Activated CD8-positive, alpha-beta T cell treated with anti-CD3 and anti-CD28 coated beads, Interleukin-2, amount 10 ng/mL, durations not matched to agents 7 days and 5 days (primary cell): ENCODE measurements around the gene KIF18A. TPM values are rescaled to one million over a fixed set of nuclear protein-coding genes. Genes with fewer than 3 reads are reported as not detected.

Source experiments
- ATAC-seq: fragments of 150-1000 bp; cut with Tn5 transposase; one replicate; pipeline ENCODE4 v1.10.0; 2021; ENCODE audit warnings: moderate library complexity
- CTCF ChIA-PET: fragments of 350-600 bp; sonication (Branson Sonifier 250); formaldehyde crosslinking; loops from one replicate; lab custom pipeline; 2021; ENCODE audit warnings: antibody characterized with exemption; lab: Charles Lee
- POLR2A ChIA-PET: fragments of 350-600 bp; sonication (Branson Sonifier 250); formaldehyde crosslinking; loops from one replicate; lab custom pipeline; 2021; ENCODE audit warnings: antibody characterized with exemption; lab: Charles Lee
- DNase-seq: peaks from one replicate; pipeline ENCODE4 v3.0.0-alpha.2; 2020
- H3K27ac Mint-ChIP-seq: one replicate; pipeline ENCODE4 v1.8.0; 2021; ENCODE audit warnings: mild to moderate bottlenecking, mixed read lengths
- H3K27me3 Mint-ChIP-seq: one replicate; pipeline ENCODE4 v1.8.0; 2021; ENCODE audit warnings: low read depth, mixed read lengths
- H3K36me3 Mint-ChIP-seq: one replicate; pipeline ENCODE4 v1.8.0; 2021; ENCODE audit warnings: low read depth, mixed read lengths
- H3K4me1 Mint-ChIP-seq: one replicate; pipeline ENCODE4 v1.8.0; 2021; ENCODE audit warnings: low read depth, mixed read lengths
- H3K4me3 Mint-ChIP-seq: one replicate; pipeline ENCODE4 v1.8.0; 2021; ENCODE audit warnings: mild to moderate bottlenecking, mixed read lengths
- H3K9me3 Mint-ChIP-seq: one replicate; pipeline ENCODE4 v1.8.0; 2022; ENCODE audit warnings: mixed read lengths; ENCODE audit not compliant: insufficient read depth
- microRNA-seq: library from miRNA; unstranded; fragments of <30 nt; microRNA quantifications from one replicate; pipeline ENCODE4 v1.2.0, GENCODE V29; 2022
- total RNA-seq, 2 experiments: library from RNA; stranded (reverse); gene quantifications; one replicate each; pipeline ENCODE4 v1.2.3, GENCODE V29; 2021

Gene KIF18A
- total RNA-seq, 2 experiments from 2014 or later, result 31.8 to 35.4 TPM

DNA sequence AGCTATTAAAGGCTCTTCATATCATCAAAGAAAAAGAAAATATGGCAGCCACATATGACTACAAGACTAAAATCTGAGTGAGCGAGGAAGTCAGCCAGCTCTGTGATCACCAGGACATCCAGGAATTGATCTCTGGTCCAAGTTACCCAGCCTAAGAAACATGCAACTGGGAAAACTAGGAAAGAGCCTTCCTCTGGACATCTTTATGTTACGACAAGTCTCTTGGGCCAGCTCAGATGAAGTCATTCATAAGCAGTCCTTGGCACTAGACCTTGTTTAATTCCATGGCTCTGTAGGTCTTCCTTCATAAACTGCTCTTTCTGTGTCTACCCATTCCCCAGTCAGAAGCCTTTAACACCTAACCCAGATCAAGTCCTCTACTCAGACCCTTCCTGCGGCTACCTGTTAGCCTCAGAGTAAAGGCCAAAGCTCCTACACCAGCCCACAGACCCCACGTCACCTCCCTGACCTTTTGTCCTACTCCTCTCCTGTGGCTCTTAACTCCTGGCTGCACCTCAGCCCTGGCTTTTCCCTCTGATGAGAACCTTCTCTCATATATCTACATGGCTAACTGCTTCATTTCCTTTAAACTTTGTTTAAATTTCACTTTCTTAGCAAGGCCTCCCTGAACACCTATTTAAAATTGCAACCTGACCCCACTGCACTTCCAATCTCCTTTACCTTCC, 134.0 kb downstream of the KIF18A start:
- ATAC-seq, result no peak

DNA sequence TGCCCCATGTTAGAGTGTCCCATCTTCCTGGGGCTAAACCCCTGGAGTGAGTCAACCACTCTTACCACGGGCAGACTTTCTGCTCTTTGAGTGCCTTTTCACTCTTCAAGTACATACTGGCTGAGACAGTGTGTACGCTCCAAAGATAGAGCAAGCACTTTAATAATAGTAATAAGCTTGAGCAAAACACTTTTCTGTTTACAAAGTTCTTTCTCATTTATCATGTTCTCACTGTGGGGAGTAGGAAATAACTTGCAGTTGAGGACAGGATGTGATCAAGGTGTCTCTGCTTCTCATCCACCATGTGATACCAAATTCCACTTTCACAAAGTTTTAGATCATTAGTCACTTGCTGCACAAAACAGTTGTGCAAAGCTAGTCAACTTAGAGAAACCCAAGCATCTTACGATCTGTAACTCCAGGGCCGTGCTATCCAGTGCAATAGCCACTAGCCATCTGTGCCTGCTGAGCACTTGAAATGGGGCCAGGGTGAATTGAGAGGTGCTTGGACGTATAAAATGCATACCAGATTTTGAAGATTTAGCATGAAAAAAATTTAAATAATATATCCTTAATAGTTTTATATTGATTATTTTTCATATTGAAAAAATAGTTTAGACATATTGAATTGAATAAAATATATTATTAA, 135.3 kb downstream of the KIF18A start:
- H3K4me1 Mint-ChIP-seq, result no peaks in the 10 kb centered on the region
- ATAC-seq (no peak), DNase-seq (no peak)
- peaks cover 2% of the 10 kb centered on the region for H3K27me3 Mint-ChIP-seq
- H3K36me3 Mint-ChIP-seq, result no peaks in the 10 kb centered on the region
- ChIA-PET POLR2A (no interaction called here), CTCF (no interaction called here)
- no peak overlapping the region for H3K4me3 Mint-ChIP-seq
- no peaks in the 10 kb centered on the region for H3K9me3 Mint-ChIP-seq
- no peak overlapping the region for H3K27ac Mint-ChIP-seq

More for the DNA sequence above, 134.0 kb downstream of the KIF18A start:
- Mint-ChIP-seq H3K4me3 (no peak overlapping the region), H3K27me3 (peaks cover 2% of the 10 kb centered on the region), H3K36me3 (no peaks in the 10 kb centered on the region), H3K4me1 (no peaks in the 10 kb centered on the region), H3K27ac (no peak overlapping the region), H3K9me3 (no peaks in the 10 kb centered on the region)
- CTCF ChIA-PET, result no interaction called here
- DNase-seq, result no peak
- POLR2A ChIA-PET, result no interaction called here

- DNase-seq (no peak), ATAC-seq (no peak)
- no peaks in the 10 kb centered on the region for H3K4me1 Mint-ChIP-seq
- no peaks in the 10 kb centered on the region for H3K9me3 Mint-ChIP-seq
- H3K27me3 Mint-ChIP-seq, result peaks cover 2% of the 10 kb centered on the region
- POLR2A ChIA-PET, result no interaction called here
- CTCF ChIA-PET, result no interaction called here
- H3K27ac Mint-ChIP-seq, result no peak overlapping the region
- H3K4me3 Mint-ChIP-seq, result no peak overlapping the region
- H3K36me3 Mint-ChIP-seq, result no peaks in the 10 kb centered on the region
Measured at GRCh38 chr11:27971171-27971570, 136.8 kb downstream of the KIF18A start.

Small RNAs within 50 kb of the gene (microRNA-seq; reads per million reads assigned to microRNA genes)
- 8.0 reads per million, percentile 17 among the genes with 10 or more reads in this experiment for gene MIR610

Other genes starting within 250 kb of the KIF18A start
- gene METTL15, start 232 bp upstream of the KIF18A start, total RNA-seq, result 10 to 100 TPM; 16.5 to 16.6 TPM